GM20431 (cell line): Measurements from ENCODE around the gene ABHD2.
"Not testable (repeated sequence)": the region's sequence is repeated elsewhere in the genome, so short reads cannot be mapped to it uniquely, and the experiment has no call there.

Experiments
- in situ Hi-C: fragments of 300-500 bp; cut with MseI, MboI; formaldehyde crosslinking; loops from one replicate; pipeline ENCODE4 v1.15.0; 2020; ENCODE audit warnings: low sequenced_read_pairs; ENCODE audit not compliant: unreplicated experiment

The ABHD2 gene

DNA sequence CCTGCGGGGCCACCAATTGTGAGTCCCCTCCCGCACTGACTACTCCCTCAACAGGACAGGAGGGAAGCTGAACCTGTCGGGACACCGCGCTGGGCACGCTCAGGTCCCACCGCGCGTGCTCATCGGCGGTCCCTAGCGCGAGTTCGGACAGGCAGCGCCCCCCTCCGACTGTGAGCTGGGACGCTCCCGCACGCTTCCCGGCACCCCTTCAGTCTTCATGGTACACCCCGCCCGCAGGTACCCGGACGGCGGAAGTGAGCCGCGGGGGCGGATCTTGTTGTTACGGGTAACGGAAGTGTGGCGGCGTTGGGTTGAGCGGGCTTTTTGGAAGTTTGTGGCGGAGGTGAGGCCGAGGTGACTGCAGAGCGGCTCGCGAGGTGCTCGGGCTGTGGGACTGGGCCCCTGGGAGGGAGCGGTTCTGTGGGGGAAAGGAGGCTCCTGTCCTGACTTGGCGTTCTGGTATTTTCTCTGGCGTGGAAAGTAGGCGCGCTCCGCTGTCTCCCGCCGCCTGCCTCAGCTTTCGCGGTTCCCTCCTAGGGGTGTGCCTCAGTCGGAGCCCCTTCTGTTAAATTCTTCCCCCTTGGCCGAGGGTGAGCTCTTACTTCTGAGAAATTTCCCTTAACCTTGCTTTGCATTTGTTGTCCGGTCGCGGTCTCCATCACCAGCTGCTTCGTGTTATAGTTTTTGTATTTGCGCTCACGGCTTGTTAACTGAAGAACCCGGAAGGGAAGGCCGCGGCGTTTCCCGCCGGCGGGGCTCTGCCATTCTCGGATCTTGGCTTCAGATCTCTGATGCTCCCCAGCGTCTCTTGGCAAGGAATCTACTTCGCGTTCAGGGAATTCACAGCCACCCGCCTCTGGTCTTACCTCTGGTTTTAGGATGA lies 155.7 kb downstream of the ABHD2 start, which contains the start of gene FANCI:
FANCI (plus strand) TSS at position 289 of the 883 bp plus-strand sequence. CDS start 3,669 bp downstream, outside the sequence.
- in situ Hi-C loops, result no loop called here

DNA sequence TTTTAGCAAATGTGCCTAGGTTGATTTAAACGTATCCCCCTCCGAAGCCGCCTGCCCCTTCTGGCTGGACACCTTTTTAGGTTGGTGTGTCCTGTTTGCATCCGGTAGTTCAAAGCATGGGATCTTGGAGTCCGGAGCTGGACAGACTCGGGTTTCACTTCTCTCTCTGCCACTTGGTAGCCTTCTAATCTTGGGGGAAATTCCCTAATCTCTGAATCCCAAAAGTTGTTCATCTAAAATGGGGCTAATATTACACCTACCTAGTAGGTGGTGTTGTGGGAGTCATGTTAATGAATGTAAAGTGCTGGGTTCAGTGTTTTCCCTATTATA lies 156.3 kb downstream of the ABHD2 start:
- in situ Hi-C loops, result no loop called here

DNA sequence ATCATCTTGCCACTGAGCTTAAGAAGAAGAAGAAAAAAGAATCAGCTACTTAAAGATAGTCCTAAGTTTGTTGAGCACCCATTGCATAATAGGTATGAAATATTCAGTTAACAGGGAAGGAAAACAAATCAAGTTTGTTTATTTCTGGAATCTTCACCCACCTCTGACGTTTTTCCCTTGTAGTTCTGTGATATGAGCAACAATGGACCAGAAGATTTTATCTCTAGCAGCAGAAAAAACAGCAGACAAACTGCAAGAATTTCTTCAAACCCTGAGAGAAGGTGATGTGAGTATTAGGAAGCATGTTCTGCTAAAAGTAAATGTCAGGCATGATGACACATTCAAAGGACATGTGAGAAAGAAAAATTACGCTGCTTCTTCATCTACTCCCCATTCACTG lies 159.2 kb downstream of the ABHD2 start:
- in situ Hi-C loops, result no loop called here

DNA sequence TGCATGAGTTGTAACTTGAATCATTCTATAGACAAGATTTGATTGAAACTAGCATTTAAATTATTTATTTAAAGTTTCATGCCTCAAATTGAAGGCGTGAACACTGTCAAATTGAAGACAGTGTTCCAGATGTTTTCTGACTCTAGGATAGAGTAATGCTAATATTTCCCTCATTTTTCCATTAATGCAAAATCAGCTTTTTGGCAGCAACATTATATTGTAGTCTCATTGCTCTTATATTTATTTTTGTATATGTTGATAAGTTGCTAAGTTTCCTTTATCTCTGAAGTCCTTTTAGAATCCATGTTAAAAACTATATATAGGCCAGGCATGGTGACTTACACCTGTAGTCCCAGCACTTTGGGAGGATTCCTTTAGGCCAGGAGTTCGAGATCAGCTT lies 160.3 kb downstream of the ABHD2 start:
- in situ Hi-C loops, result no loop called here

DNA sequence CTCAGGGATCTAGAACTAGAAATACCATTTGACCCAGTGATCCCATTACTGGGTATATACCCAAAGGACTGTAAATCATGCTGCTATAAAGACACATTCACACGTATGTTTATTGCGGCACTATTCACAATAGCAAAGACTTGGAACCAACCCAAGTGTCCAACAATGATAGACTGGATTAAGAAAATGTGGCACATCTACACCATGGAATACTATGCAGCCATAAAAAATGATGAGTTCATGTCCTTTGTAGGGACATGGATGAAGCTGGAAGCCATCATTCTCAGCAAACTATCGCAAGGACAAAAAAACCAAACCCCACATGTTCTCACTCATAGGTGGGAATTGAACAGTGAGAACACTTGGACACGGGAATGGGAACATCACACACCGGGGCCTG lies 161.9 kb downstream of the ABHD2 start:
- in situ Hi-C loops, result not testable (repeated sequence)
